BLaER1 treated with 17β-estradiol and CSF1 and Interleukin-3, amounts not matched to agents 10 nM and 100 nM (cell line): ENCODE data around the gene SLC9A8.
"Not testable (repeated sequence)": the region's sequence is repeated elsewhere in the genome, so short reads cannot be mapped to it uniquely, and the experiment has no call there.

Source experiments
- H3K27ac ChIP-seq, 11 experiments: shearing (Covaris generic); formaldehyde crosslinking; 2 replicates each; pipeline ENCODE4 v1.8.1; 2022
- H3K27me3 ChIP-seq, 11 experiments: shearing (Covaris generic); formaldehyde crosslinking; 2 replicates each; pipeline ENCODE4 v1.8.1; 2022
- H3K36me3 ChIP-seq, 11 experiments: shearing (Covaris generic); formaldehyde crosslinking; 2 replicates each; pipeline ENCODE4 v1.8.1; 2022
- H3K4me1 ChIP-seq, 10 experiments: shearing (Covaris generic); formaldehyde crosslinking; 2 replicates each; pipeline ENCODE4 v1.8.1; 2022
- H3K4me2 ChIP-seq, 11 experiments: shearing (Covaris generic); formaldehyde crosslinking; 2 replicates each; pipeline ENCODE4 v1.8.1; 2022
- H3K4me3 ChIP-seq, 10 experiments: shearing (Covaris generic); formaldehyde crosslinking; 2 replicates each; pipeline ENCODE4 v1.8.1; 2022
- H3K9ac ChIP-seq, 11 experiments: shearing (Covaris generic); formaldehyde crosslinking; 2 replicates each; pipeline ENCODE4 v1.8.1; 2022
- H3K9me3 ChIP-seq, 11 experiments: shearing (Covaris generic); formaldehyde crosslinking; replicated peaks in 1 of 11; 2 replicates each; pipeline ENCODE4 v1.8.1; 2022
- H4K20me1 ChIP-seq, 11 experiments: shearing (Covaris generic); formaldehyde crosslinking; 2 replicates each; pipeline ENCODE4 v1.8.1; 2022
- Cebpa-rat ChIP-seq, 11 experiments: shearing (Covaris generic); IDR thresholded peaks; 2 replicates each; pipeline ENCODE4 v1.8.1; 2022

SLC9A8 gene

DNA sequence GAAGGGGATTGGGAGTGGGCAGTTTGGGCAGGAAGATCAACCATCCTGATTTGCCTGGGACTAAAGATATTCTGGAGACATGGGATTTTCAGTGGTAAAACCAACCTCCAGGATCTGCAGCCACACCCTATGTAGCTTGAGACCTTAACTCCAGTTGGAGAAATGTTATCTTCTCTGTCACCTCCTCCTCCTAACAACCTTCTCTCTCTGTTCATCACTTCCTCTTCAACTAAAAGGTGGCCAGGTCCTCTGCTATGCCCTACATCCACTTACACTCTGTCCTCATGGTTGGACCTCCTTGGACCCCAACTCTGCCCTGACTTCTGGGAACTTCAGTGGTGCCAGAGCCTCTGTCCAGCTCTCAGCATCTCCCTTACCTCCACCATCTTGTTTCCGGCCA lies 42.0 kb upstream of the SLC9A8 start:
- H3K4me3 ChIP-seq: no peak overlapping the region
- H4K20me1 ChIP-seq: no peaks in the 10 kb centered on the region
- H3K4me1 ChIP-seq: peaks cover 45 to 79% (median 68%) of the 10 kb centered on the region in 10 experiments
- no peak for TF ChIP-seq Cebpa-rat (IDR thresholded peaks at IDR 0.05)
- H3K9me3 ChIP-seq: peaks cover 0 to 9% (median 0%) of the 10 kb centered on the region in 11 experiments; a peak in 4 of 22 replicates
- H3K4me2 ChIP-seq: peak overlapping the region in 10 of 11 experiments; percentile 4 to 84 (median 70); a peak in 9 of 22 replicates
- H3K9ac ChIP-seq: no peak overlapping the region
- peaks cover 0 to 20% (median 7%) of the 10 kb centered on the region in 11 experiments; a peak in 9 of 22 replicates for H3K27me3 ChIP-seq
- H3K27ac ChIP-seq: peak overlapping the region in 7 of 11 experiments; percentile 2 to 86 (median 78); a peak in 8 of 22 replicates
- H3K36me3 ChIP-seq: no peaks in the 10 kb centered on the region

DNA sequence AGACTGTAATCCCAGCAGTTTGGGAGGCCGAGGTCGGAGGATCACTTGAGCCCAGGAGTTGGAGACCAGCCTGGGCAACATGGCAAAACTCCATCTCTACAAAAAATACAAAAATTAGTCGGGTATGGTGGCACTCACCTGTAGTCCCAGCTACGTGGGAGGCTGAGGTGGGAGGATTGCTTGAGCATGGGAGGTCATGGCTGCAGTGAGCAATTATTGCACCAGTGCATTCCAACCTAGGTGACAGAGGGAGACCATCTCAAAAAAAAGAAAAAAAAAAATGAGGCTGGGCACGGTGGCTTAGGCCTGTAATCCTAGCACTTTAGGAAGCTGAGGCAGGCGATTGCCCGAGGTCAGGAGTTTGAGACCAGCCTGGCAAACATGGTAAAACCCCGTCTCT lies 38.4 kb upstream of the SLC9A8 start:
- not testable (repeated sequence) for H3K36me3 ChIP-seq, H3K27ac ChIP-seq, H3K4me3 ChIP-seq, H3K9me3 ChIP-seq, H4K20me1 ChIP-seq, H3K9ac ChIP-seq, H3K4me2 ChIP-seq
- peaks cover 0 to 17% (median 7%) of the 10 kb centered on the region in 11 experiments; a peak in 9 of 22 replicates for H3K27me3 ChIP-seq
- peaks cover 18 to 67% (median 50%) of the 10 kb centered on the region in 10 experiments for H3K4me1 ChIP-seq

DNA sequence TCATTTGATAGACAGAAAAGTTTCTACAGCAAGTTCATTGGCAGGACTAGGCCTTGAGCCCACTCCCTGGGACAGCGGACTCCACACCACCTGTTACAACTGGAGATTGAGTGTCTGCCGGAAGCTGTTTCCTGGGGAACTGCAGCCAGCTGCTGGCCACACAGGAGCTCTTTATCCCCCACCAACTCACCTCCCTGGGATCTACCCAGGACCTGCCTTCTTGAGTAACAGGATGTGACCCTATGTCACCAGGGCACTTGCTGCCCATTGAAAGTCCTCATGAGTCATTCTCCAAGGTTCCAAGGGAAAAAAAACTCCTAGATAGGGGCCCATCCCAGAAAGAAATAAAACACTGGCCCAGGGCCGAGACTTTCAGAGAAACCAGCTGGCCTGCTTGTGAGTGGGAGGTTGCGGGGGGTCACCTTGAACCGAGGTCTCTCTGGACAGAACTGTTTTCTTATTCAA lies 37.4 kb upstream of the SLC9A8 start:
- peak overlapping the region in 9 of 11 experiments; percentile 20 to 88 (median 51); a peak in 13 of 22 replicates for H3K4me2 ChIP-seq
- H3K27ac ChIP-seq: peak overlapping the region in 3 of 11 experiments; percentile 0 to 46 (median 17); a peak in 3 of 22 replicates
- H3K36me3 ChIP-seq: no peaks in the 10 kb centered on the region
- no peaks in the 10 kb centered on the region for H3K9me3 ChIP-seq
- no peak for TF ChIP-seq Cebpa-rat (IDR thresholded peaks at IDR 0.05)
- H3K4me1 ChIP-seq: peaks cover 12 to 57% (median 40%) of the 10 kb centered on the region in 10 experiments; a peak in 19 of 20 replicates
- no peaks in the 10 kb centered on the region for H4K20me1 ChIP-seq
- peaks cover 0 to 7% (median 3%) of the 10 kb centered on the region in 11 experiments; a peak in 2 of 22 replicates for H3K27me3 ChIP-seq
- H3K9ac ChIP-seq: no peak overlapping the region
- no peak overlapping the region for H3K4me3 ChIP-seq

DNA sequence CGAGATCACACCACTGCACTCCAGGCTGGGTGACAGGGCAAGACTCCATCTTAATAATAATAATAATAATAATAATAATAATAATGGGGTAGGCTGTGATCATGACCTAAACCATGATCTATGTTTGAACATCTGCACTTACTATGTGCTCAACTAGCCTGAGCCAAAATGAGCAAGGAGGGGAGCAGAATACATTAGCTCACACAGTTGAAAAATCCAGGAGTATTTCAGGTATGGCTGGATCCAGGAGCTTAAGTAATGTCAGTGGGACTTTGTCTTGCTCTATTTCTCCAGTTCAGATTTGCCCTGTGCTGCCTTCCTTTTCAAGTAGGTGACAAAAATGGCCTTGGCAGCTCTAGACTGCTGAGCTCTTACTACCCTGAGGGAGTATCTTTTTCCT lies 32.7 kb upstream of the SLC9A8 start:
- Histone ChIP-seq H3K4me1 (peaks cover 8 to 31% (median 23%) of the 10 kb centered on the region in 10 experiments; a peak in 18 of 20 replicates), H3K27ac (no peak overlapping the region), H3K27me3 (no peaks in the 10 kb centered on the region), H3K36me3 (no peaks in the 10 kb centered on the region), H3K9ac (no peak overlapping the region), H4K20me1 (no peaks in the 10 kb centered on the region), H3K4me3 (no peak overlapping the region), H3K4me2 (no peak overlapping the region), H3K9me3 (no peaks in the 10 kb centered on the region)
- TF ChIP-seq Cebpa-rat (IDR thresholded peaks at IDR 0.05): no peak

DNA sequence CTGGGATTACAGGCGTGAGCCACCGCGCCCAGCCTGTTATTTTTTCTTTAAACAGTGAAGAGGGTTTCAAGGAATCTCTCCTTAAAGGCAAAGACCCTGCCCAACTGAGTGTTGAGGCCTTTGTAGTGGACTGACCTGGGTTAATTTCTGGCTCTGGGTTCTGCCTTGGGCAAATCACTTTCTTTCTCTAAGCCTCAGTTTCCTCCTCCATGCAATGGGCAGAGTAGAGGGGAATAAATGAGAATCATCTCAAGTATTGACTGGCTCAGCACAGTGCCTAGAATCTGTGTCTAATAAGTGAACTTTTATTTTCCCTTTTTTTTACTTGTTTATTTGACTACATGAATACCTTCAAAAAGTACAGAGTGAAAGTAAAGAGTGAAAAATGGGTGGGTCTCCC lies 31.0 kb upstream of the SLC9A8 start:
- Histone ChIP-seq H3K27ac (no peak overlapping the region), H3K27me3 (peaks cover 0 to 10% (median 0%) of the 10 kb centered on the region in 11 experiments; a peak in 3 of 22 replicates), H3K4me1 (peaks cover 12 to 27% (median 19%) of the 10 kb centered on the region in 10 experiments)

DNA sequence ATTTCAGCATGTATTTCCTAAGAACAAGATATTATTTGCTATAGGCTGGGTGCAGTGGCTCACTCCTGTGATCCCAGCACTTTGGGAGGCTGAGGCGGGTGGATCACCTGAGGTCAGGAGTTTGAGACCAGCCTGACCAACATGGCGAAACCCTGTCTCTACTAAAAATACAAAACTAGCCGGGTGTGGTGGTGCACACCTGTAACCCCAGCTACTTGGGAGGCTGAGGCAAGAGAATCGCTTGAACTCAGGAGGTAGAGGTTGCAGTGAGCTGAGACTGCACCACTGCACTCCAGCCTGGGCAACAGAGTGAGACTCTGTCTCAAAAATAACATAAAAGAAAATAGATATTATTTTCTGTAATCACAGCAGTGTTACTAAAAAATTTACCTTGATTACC lies 30.2 kb upstream of the SLC9A8 start:
- H3K4me2 ChIP-seq, H3K9me3 ChIP-seq, H3K4me3 ChIP-seq, H3K27ac ChIP-seq, H4K20me1 ChIP-seq, H3K36me3 ChIP-seq, H3K9ac ChIP-seq: not testable (repeated sequence)
- peaks cover 0 to 18% (median 0%) of the 10 kb centered on the region in 11 experiments; a peak in 3 of 22 replicates for H3K27me3 ChIP-seq
- peaks cover 18 to 27% (median 20%) of the 10 kb centered on the region in 10 experiments for H3K4me1 ChIP-seq

More for the DNA sequence above, 31.0 kb upstream of the SLC9A8 start:
- Histone ChIP-seq H3K9ac (no peak overlapping the region), H3K4me2 (no peak overlapping the region), H3K36me3 (no peaks in the 10 kb centered on the region), H3K9me3 (no peaks in the 10 kb centered on the region), H3K4me3 (no peak overlapping the region), H4K20me1 (no peaks in the 10 kb centered on the region)
- no peak for TF ChIP-seq Cebpa-rat (IDR thresholded peaks at IDR 0.05)

DNA sequence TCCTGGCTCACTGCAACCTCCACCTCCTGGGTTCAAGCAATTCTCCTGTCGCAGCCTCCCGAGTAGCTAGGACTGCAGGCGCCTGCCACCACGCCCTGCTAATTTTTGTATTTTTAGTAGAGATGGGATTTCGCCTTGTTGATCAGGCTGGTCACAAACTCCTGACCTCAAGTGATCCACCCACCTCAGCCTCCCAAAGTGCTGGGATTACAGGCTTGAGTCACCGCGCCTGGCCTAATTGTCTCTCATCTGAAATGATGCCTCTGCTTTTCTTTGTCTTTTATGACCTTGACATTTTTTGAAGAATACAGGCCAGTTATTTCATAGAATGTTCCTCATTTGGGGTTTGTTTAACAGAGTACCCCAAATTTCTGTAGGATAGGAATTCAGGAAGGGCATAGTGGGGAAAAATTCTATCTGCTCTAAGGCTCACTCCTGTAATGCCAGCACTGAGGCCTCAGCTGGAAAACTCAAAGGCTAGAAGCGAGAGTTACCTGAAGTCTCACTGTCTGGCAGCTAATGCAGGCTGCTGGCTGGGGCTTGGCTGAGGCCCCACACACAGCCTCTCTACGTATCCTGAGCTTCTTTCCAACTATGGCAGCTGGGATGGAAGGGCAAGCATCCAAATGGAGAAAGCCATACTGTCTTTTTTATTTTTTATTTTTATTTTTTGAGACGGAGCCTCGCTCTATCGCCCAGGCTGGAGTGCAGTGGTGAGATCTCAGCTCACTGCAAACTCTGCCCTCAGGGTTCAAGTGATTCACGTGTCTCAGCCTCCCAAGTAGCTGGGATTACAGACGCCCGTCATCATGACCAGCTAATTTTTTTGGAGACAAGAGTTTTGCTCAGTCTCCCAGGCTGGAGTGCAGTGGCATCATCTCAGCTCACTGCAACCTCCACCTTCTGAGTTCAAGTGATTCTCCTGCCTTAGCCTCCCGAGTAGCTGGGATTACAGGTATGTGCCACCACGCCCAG lies 29.3 kb upstream of the SLC9A8 start:
- not testable (repeated sequence) for H3K27ac ChIP-seq, H3K4me3 ChIP-seq, H3K4me2 ChIP-seq, H4K20me1 ChIP-seq, H3K36me3 ChIP-seq, H3K9ac ChIP-seq, H3K9me3 ChIP-seq
- H3K27me3 ChIP-seq: peaks cover 0 to 23% (median 0%) of the 10 kb centered on the region in 11 experiments; a peak in 3 of 22 replicates
- H3K4me1 ChIP-seq: peaks cover 17 to 24% (median 19%) of the 10 kb centered on the region in 10 experiments

DNA sequence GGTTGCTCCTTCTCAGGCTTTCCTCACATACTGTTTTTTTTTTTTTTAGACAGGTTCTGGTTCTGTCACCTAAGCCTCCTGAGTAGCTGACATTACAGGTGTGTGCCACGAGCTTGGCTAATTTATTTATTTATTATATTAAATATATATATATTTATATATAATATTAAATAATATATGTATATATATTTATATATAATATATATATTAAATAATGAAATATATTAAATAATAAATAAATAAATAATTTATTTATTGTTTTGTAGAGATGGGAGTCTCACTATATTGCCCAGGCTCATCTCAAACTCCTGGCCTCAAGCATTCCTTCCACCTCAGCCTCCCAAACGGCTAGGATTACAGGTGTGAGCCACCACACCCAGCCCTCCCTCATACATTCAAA lies 28.3 kb upstream of the SLC9A8 start:
- Histone ChIP-seq H3K36me3 (no peaks in the 10 kb centered on the region), H3K4me1 (peaks cover 17 to 30% (median 21%) of the 10 kb centered on the region in 10 experiments), H4K20me1 (no peaks in the 10 kb centered on the region), H3K27me3 (peaks cover 0 to 28% (median 0%) of the 10 kb centered on the region in 11 experiments; a peak in 3 of 22 replicates), H3K4me3 (no peak overlapping the region), H3K9me3 (no peaks in the 10 kb centered on the region), H3K27ac (no peak overlapping the region), H3K4me2 (no peak overlapping the region), H3K9ac (no peak overlapping the region)
- no peak for TF ChIP-seq Cebpa-rat (IDR thresholded peaks at IDR 0.05)

DNA sequence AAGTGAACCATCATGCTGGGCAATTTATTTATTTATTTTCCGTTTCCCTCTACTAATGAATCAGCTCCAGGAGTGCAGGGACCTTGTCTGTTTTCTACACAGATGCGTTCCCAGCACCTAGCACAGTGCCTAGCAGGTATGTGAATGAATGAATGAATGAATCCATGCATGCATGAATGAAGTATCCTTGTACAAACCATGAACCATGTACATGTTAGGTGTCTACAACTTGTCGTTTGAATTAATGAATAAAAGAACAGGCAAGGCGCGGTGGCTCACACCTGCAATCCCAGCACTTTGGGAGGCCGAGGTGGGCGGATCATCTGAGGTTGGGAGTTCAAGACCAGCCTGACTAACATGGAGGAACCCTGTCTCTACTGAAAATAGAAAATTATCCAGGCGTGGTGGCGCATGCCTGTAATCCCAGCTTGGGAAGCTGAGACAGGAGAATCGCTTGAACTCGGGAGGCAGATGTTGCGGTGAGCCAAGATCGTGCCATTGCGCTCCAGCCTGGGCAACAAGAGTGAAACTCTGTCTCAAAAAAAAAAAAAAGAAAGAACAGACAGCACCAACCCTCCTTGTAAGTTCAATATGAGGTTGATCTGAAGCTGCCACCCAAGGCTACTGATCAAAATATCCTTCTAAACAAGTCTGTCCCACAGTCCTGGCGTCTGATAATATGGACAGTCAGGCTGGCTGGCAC lies 27.3 kb upstream of the SLC9A8 start:
- Histone ChIP-seq H3K36me3 (no peaks in the 10 kb centered on the region), H3K4me3 (no peak overlapping the region), H3K9me3 (no peaks in the 10 kb centered on the region), H3K27ac (peak overlapping the region in 2 of 11 experiments; percentile 17 to 24; a peak in 2 of 22 replicates), H3K9ac (no peak overlapping the region), H3K4me2 (peak overlapping the region; percentile 51 to 83 (median 71)), H4K20me1 (peaks cover 0 to 4% (median 0%) of the 10 kb centered on the region in 11 experiments; a peak in 1 of 22 replicates), H3K27me3 (peaks cover 0 to 38% (median 0%) of the 10 kb centered on the region in 11 experiments; a peak in 6 of 22 replicates), H3K4me1 (peaks cover 19 to 39% (median 29%) of the 10 kb centered on the region in 10 experiments)
- no peak for TF ChIP-seq Cebpa-rat (IDR thresholded peaks at IDR 0.05)
